GM19099 (cell line): ENCODE results near the gene GABBR1.

Source experiments
- POLR2A ChIP-seq: IDR thresholded peaks from 3 replicates; pipeline ENCODE4 v1.6.1; 2011; ENCODE audit warnings: low read depth; ENCODE audit not compliant: insufficient read length; ENCODE audit errors: extremely low read depth

The GABBR1 gene

GRCh38 chr6:29661071-29661470 lies 28.1 kb upstream of the GABBR1 start:
- TF ChIP-seq POLR2A: no peak

DNA sequence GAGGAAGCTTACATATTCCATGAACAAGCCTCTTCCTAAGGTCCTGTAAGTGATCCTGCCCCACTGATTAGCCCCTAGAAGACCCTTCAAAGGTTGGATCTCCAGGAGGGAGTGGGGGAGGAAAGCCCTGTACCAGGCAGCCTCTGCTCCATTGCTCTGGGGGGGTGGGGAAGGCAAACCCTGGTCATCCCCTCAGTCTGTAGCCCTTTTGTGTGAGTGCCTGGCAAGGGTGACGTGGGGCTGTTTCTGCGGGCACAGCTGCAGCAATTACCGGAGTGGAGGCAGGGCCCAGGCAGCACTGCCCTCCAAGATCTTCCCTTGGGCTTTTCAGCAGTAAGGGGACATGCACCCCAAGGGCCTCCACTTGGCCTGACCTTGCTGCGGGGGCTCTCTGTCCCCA lies 23.8 kb upstream of the GABBR1 start, which contains the start of gene MOG:
TSS of gene MOG (plus strand) at position 295 of the 400 bp plus-strand sequence. CDS start 118 bp downstream, outside the sequence.
- no peak for TF ChIP-seq POLR2A

- TF ChIP-seq POLR2A: no peak
Observed at GRCh38 chr6:29656157-29656556, 23.2 kb upstream of the GABBR1 start.

DNA sequence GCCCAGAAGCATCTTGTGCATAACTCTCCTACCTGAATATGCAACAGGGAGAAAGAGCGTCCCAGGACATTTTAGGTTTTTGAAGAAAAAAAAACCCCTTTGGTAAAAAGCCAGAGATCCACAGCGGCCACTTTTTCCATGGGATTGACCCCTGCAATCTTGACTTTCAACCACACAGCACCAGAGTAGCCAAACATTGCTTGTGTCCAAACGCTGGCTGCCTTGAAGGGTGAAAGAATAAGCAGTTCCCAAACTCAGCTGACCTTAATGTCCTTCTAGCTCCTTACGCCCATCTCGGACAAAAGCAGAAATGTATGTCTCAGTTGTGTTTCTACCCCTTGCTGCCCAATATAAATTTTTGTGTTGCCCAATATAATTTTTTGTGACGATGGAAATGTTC lies 22.7 kb upstream of the GABBR1 start:
- TF ChIP-seq POLR2A: no peak

- TF ChIP-seq POLR2A: no peak
Observed at GRCh38 chr6:29653452-29654038, 20.6 kb upstream of the GABBR1 start.

DNA sequence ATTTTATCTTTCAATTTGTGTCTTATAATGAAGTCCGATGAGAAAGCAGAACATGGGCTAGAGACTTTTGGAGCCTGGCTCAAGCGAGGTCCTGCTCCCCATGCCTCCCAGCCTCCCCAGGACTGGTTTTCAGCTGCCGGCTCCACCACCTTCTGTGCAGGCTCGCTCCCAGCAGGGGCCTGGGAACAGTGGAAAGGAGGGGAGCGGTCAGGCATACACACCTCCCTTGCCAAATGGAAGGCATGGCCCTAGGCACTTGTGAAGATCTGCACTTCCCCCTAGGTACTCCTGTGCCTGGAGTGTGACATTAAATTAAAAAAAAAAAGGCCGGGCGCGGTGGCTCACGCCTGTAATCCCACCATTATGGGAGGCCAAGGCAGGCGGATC lies 19.2 kb upstream of the GABBR1 start:
- no peak for TF ChIP-seq POLR2A

GRCh38 chr6:29651413-29652197 lies 18.6 kb upstream of the GABBR1 start:
- TF ChIP-seq POLR2A: no peak

DNA sequence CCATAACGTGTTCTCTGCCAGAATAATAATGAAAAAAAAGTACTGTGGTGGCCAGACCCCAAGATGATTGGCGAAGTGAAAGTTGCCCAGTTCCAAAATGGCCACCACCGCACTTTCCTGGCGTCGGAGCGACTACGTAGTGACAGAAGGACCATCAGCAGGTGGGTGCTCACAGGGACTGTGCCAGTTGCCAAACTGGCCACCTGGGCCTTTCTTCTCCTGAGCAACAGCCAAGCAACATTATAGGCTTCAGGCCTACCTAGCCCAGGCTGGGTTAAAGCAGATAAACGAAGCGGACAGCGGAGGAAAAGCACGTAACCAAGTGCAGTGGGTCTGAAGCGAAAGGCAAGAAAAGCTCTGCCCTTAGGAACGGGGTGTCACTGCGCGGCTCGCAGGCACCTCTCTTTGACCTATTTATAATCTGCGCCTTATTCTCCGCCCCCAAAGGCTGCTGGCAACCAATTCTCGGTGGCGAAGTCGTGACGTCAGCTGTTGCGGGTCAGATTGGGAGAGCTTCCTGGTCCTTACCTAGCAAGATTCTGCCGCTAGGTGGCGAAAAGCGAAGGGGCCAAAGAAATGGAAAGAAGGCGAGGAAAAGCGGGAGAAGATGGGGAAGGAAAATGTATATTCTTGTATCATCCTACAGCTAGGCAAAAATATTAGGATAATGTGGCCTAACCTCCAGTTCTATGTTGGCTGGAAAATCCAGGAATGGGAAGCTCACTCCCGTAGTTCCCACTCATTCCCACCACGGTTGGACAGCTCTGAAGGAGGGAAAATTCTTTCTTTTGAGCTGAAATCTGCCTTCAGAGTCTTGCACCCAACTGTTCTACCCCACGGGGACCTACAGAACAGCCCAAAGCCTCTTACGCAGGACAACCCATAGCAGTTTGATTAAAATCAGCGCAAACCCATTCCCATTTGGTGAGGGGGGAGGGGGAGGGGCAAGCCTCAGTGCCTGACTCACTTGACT lies 17.0 kb upstream of the GABBR1 start:
- TF ChIP-seq POLR2A: peak; percentile 84

DNA sequence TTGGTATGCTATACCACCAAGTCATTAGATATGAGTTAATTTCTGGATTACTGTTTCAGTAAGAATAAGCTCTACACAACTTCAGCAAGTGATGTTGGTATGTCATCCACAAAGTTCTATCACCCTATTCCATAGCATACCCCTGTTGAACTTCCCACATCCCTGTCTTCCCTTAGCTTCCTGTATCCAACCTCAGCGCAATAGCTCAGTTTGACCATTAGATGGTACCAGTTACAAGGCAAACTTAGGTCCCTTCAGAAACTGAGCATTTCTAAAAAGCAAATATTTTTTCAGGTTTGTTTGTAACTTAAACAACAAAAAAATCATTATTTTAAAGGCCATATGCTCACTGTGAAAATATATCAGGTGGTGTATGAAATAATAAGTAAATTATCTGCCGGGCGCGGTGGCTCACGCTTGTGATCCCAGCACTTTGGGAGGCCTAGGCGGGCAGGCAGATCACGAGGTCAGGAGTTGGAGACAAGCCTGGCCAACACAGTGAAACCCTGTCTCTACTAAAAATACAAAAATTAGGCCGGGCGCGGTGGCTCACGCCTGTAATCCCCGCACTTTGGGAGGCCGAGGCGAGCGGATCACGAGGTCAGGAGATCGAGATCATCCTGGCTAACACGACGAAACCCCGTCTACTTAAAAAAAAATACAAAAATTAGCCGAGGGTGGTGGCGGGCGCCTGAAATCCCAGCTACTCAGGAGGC lies 15.1 kb upstream of the GABBR1 start:
- no peak for TF ChIP-seq POLR2A

DNA sequence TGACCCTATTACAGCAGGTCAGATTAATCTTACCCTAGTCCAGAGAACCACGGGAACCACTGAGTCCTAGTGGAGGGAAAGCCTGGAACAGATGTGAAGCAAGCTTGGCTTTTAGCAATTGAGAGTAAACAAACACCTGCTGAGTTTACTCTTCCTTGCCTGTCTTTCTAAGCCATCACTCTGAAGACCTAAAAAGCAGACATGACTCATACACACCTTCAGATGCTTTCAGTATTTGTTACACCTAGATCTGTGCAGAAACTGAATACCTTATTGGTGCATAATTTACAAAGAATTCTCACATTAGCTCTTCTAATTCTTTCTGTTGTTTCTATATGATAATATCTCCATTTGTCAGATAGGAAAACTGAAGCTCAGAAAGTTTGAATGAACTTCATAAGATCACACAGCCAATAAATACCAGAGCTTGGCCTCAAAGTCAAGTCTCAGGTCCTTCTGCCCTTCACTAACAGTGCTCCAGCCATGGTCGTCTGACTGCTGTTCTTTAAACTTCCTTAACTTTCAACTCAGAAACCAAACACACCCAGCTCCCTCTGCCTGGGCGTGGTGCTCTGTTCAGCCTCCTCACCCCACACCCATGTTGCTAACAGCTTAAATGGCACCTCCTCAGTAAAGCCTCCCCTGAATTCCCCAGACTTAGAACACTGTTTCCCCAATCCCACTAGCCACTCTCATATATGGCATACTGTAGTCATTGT lies 8.6 kb upstream of the GABBR1 start:
- TF ChIP-seq POLR2A: no peak

DNA sequence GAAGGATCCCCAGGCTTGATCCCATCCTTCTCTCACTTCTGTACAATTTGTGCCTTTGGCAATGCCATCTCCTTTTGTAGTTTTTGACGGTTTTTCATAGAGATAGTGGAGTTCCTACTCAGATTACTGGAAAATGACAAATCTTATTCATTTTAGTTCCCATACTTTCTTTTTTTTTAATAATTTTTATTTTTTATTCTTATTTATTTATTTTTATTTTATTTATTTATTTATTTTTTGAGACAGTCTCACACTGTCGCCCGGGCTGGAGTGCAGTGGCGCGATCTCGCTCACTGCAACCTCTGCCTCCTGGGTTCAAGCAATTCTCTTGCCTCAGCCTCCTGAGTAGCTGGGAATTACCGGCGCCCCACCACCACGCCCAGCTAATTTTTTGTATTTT lies 4.3 kb upstream of the GABBR1 start:
- TF ChIP-seq POLR2A: no peak

GRCh38 chr6:29633534-29633905 lies 537 bp upstream of the GABBR1 start:
- TF ChIP-seq POLR2A: no peak

DNA sequence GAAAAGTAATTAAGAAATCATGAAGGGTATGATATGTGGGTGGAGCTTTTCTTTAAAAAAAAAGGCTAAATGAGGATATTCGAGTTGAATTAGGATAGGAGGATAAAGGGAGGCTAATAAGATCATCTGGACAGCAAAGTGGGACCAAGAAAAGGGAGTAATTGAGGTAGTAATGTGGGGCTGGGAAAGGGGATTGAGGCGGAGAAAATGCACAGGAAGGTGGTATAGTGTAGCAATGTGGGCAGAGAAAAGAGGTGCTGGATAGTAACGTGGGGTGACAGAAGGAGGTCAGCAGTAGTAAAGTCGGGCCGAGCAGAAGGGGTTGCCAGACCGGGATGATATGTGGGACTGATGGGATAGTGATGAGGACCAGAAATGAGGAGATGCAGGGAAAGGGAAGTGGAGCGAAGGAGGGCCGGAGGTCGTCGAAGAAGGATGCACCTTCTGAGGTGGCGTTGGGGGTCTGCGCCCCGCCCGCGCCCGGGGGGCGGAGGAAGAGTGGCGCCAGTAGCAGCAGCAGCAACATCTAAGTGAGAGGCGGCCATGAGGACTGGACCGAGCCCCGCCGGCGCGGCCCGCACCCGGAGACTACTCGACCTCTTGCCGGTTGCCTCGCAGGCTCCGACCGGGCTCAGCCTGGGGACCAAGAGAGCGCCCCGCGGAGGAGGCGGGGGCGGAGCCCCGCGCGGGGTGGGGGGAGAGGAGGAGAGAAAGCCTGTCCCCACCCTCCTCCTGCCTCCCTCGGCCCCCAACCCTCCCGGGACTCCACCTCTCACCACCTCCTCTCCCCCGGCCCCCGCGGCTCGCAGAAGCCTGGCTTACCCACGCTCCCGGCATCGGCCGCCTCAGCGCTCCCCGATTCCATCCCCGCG lies 887 bp downstream of the GABBR1 start:
- TF ChIP-seq POLR2A: no peak
